SHP77 (cell line): ENCODE data around the gene CCS.
"Not testable (repeated sequence)": the region's sequence is repeated elsewhere in the genome, so short reads cannot be mapped to it uniquely, and the experiment has no call there.

Source experiments
- DNase-seq, 2 experiments: peaks; one replicate each; lab custom pipeline; 2025; lab: John Stamatoyannopoulos, UW

Gene CCS

GRCh38 chr11:66591175-66591574 lies 1.8 kb upstream of the CCS start:
- no peak for DNase-seq

- DNase-seq, result no peak
Measured at GRCh38 chr11:66593303-66593635, 284 bp downstream of the CCS start.

GRCh38 chr11:66593650-66594049 lies 665 bp downstream of the CCS start:
- DNase-seq, result no peak

GRCh38 chr11:66595245-66595904 lies 2.4 kb downstream of the CCS start:
- DNase-seq, result no peak

GRCh38 chr11:66598993-66599392 lies 6.0 kb downstream of the CCS start:
- no peak for DNase-seq

- DNase-seq, result no peak
Measured at GRCh38 chr11:66600219-66600618, 7.2 kb downstream of the CCS start.

- no peak for DNase-seq
Measured at GRCh38 chr11:66600631-66601233, 7.7 kb downstream of the CCS start.

- DNase-seq, result no peak
Measured at GRCh38 chr11:66603072-66603471, 10.1 kb downstream of the CCS start.

GRCh38 chr11:66604155-66604554 lies 11.2 kb downstream of the CCS start:
- no peak for DNase-seq

- not testable (repeated sequence) for DNase-seq
Measured at GRCh38 chr11:66606608-66607007, 13.6 kb downstream of the CCS start.

GRCh38 chr11:66607126-66607834 lies 14.3 kb downstream of the CCS start:
- DNase-seq, result no peak

- no peak for DNase-seq
Measured at GRCh38 chr11:66609721-66610617, 17.0 kb downstream of the CCS start.

GRCh38 chr11:66612458-66612857 lies 19.5 kb downstream of the CCS start:
- DNase-seq, result no peak

GRCh38 chr11:66614073-66614472 lies 21.1 kb downstream of the CCS start:
- no peak for DNase-seq

- DNase-seq, result peak; percentile 100
Measured at GRCh38 chr11:66616379-66617154, 23.6 kb downstream of the CCS start, which contains the start of gene RBM14. RBM14 (plus strand) TSS chr11:66616630; CDS start chr11:66616721, 91 bp downstream.

GRCh38 chr11:66617155-66617834 lies 24.3 kb downstream of the CCS start:
- peak; percentile 37 to 66 for DNase-seq

- DNase-seq, result no peak
Measured at GRCh38 chr11:66619080-66619554, 26.1 kb downstream of the CCS start.

- DNase-seq, result no peak
Measured at GRCh38 chr11:66624450-66624849, 31.5 kb downstream of the CCS start.

- DNase-seq, result no peak
Measured at GRCh38 chr11:66625041-66625751, 32.2 kb downstream of the CCS start.

GRCh38 chr11:66625752-66626149 lies 32.8 kb downstream of the CCS start:
- no peak for DNase-seq
